SH-SY5Y (cell line): ENCODE data around the gene ISOC2.

ENCODE experiments used
- GATA2 ChIP-seq: IDR thresholded peaks from 2 replicates; pipeline ENCODE4 v1.6.1; 2011; ENCODE audit warnings: mild to moderate bottlenecking, low read depth, low read length
- GATA3 ChIP-seq: IDR thresholded peaks from 2 replicates; pipeline ENCODE4 v1.6.1; 2011; ENCODE audit warnings: low read depth, mild to moderate bottlenecking, low read length, moderate library complexity

GRCh38 chr19:55437410-55437809 is 24.0 kb downstream of the ISOC2 start:
- TF ChIP-seq GATA2: no peak
- no peak for TF ChIP-seq GATA3
